DLD1 (cell line): ENCODE data around the gene GRIK2.
"Not testable (repeated sequence)": the region's sequence is repeated elsewhere in the genome, so short reads cannot be mapped to it uniquely, and the experiment has no call there.

Source experiments
- in situ Hi-C: cut with HindIII; loops from 2 replicates; pipeline ENCODE4 v1.10.0; 2017; ENCODE audit warnings: low sequenced_read_pairs

Gene GRIK2

DNA sequence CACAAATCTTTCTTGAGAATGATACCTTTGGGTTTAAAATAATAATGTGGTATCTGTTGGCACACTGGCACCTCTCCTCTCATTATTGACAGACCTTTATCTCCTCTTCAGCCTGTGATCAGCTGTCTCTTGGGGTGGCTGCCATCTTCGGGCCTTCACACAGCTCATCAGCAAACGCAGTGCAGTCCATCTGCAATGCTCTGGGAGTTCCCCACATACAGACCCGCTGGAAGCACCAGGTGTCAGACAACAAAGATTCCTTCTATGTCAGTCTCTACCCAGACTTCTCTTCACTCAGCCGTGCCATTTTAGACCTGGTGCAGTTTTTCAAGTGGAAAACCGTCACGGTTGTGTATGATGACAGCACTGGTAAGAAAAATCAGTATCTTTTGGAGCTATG lies 232.8 kb downstream of the GRIK2 start:
- in situ Hi-C loops: no loop called here

DNA sequence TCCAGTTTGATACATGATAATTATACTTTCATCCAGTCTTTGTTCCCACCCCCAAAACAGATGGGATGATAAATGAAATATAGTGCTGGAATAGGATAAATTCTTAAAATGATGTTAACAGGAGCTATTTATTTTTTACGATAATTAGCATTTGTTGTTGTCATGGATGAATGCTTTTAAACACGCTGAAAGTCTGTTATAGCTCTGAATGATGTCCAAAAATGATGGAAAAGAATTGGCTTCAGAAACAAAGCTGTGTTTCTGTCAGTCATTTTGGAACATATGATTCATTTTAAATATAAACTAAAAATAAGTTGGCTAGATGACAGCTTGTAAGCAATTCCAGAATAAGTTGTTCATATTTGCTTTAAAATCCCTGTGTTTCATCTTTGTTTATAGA lies 237.4 kb downstream of the GRIK2 start:
- in situ Hi-C loops: no loop called here

DNA sequence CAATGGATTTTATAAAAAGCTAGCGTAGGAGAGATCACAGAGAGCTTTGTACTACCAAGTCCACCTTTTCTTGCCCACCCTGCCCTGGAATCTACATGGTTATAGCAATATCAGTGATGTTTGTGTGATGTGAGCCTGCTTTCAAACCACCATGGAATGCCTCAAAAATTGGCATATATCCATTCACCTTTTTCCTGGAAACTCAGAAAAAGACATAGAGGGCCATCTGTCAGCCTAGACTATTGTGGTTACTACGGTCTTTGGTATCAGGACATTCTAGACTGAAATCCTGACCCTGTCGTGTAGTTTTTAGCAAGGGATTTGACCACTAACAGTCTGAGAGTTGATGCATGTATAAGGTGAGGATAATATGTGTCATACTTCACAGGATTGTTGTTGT lies 239.6 kb downstream of the GRIK2 start:
- in situ Hi-C loops: no loop called here

DNA sequence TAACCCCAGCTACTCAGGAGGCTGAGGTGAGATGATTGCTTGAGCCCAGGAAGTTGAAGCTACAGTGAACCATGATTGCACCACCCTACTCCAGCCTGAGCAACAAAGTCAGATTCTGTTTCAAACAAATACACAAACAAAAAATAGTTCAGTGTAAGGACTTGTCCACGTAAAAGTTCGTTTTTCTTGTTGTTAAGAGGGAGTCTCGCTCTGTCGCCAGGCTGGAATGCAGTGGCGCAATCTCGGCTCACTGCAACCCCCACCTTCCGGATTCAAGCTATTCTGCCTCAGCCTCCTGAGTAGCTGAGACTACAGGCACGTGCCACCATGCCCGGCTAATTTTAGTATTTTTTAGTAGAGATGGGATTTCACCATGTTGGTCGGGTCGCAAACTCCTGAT lies 245.4 kb downstream of the GRIK2 start:
- in situ Hi-C loops: not testable (repeated sequence)

GRCh38 chr6:101640131-101640530 lies 246.6 kb downstream of the GRIK2 start:
- in situ Hi-C loops: no loop called here

DNA sequence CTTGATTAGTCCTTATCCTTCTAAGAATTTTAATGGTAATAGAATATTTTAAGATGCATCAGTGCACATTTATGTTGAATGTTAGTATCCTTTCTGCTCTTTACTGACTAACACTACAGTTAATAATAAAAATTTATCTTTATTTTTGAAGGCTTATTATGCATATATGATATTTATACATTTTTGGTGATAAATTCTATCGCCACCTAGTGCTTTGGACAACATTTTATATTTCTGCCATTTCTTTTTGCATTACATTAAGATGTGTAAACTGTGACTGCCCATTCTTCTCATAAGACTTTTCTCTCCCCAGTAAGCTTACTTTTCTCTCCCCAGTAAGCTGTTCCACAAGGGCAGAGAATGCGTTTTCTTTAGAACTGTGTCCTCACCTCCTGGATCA lies 252.3 kb downstream of the GRIK2 start:
- in situ Hi-C loops: no loop called here

GRCh38 chr6:101650402-101651100 lies 257.0 kb downstream of the GRIK2 start:
- in situ Hi-C loops: no loop called here

- in situ Hi-C loops: no loop called here
These were observed 258.6 kb downstream of the GRIK2 start for GRCh38 chr6:101652079-101652478.

- in situ Hi-C loops: no loop called here
These were observed 261.6 kb downstream of the GRIK2 start for GRCh38 chr6:101655109-101655508.

DNA sequence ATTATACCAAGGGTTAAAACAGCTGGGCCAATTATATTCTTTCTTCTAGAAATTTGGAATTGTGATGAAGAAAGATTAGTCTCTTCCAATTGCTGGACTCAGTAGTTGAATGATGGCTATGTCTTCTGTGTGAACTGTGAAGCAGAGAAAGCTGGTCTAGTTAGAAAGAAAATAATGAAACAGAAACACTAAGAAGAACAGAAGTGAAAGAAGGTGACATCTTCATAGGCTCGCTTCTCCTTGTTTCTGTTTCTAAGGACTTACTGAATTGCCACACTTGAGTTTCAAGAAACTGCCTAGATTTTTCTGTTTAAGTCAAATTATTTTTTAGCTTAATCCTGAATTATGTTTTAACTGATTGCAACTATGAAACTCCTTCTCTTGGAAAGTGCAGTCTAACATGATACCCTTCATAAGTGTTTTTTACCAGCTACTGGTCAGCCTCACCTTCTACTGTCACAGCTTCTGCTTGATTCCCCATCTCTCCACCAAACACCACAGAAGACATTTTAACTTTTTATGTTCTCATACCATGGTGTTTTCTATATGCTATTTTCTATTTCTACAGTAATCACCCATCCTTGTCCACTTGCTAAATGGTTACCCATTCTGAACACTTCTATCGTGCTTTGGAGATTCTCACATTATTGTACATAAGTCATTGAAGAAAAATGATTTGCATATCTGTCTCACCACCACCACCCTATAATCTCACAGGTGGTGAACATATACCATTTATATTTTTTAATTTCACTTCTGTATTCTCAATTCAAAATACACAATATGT lies 268.8 kb downstream of the GRIK2 start:
- in situ Hi-C loops: no loop called here

GRCh38 chr6:101663100-101663499 lies 269.6 kb downstream of the GRIK2 start:
- in situ Hi-C loops: no loop called here

- in situ Hi-C loops: no loop called here
These were observed 272.7 kb downstream of the GRIK2 start for GRCh38 chr6:101666256-101666655.

GRCh38 chr6:101668496-101669030 lies 275.1 kb downstream of the GRIK2 start:
- in situ Hi-C loops: no loop called here

- in situ Hi-C loops: no loop called here
These were observed 282.7 kb downstream of the GRIK2 start for GRCh38 chr6:101676187-101676586.

DNA sequence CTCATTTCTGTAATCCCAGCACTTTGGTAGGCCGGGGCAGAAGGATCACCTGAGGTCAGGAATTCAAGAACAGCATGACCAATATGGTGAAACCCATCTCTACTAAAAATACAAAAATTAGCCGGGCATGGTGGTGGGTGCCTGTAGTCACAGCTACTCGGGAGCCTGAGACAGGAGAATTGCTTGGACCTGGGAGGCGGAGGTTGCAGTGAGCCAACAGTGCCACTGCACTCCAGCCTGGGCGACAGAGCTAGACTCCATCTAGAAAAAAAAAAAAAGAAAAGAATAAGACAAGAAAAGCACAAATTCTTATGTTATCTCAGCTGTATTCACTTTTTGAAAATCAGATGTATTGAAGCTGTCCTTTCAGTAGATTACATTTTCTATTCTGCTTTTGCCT lies 289.4 kb downstream of the GRIK2 start:
- in situ Hi-C loops: no loop called here

DNA sequence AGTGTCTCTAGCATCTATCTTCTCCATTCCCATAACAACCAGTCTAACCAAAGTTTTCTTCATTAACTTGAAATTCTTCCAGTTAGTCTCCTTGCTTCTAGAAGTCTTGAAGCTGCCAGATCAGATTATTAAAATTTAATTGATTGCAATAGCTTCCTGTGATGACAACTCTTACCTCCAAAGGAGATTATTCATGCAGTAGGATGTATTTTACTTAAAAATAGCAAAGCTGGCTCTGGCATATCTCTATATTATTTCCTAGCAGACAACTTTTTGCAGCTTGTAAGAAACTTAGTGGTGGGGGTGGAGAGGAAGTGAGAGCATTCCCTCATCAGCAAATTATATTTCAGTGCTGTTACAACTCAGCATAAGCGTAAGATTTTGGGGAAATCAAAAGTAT lies 290.4 kb downstream of the GRIK2 start:
- in situ Hi-C loops: no loop called here

- in situ Hi-C loops: no loop called here
These were observed 293.1 kb downstream of the GRIK2 start for GRCh38 chr6:101686653-101687052.

GRCh38 chr6:101689156-101689555 lies 295.6 kb downstream of the GRIK2 start:
- in situ Hi-C loops: no loop called here

- in situ Hi-C loops: no loop called here
These were observed 296.2 kb downstream of the GRIK2 start for GRCh38 chr6:101689695-101690094.

DNA sequence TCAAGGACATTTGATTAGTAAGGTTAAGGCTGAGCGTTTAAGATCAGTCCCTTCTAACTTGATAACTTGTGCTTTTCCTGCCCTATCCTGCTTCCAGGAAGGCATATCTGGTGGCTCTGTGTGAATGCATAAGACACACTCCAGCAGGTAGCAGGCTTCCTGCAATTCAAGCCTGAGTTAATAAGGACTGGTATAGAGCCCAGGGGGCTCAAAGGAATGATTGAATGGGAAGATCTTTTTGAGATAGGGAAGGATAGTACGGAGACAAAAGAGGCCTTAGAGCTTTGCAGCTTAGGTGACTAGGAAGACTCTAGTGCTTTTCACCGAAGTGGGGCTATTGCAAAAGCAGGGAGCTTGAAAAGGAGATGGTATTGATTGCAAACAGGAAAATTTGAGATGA lies 307.1 kb downstream of the GRIK2 start:
- in situ Hi-C loops: no loop called here

DNA sequence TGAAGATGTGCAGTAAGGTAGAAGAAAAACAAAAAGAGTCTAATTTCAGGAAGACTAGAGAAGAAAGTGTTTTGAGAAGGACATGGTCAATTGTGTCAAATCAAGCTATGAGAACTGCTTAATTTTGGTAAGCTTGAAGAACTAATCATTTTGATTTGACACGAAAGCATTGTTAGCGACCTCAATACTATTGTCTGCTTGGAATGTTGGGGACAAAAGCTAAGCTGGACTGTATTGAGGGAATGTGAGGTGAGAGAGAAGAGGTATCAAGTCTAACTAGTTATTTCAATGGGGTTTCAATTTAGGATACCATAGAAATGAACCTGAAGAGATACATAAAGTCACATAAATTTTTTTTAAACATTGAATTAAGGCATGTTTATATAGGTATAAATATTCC lies 309.8 kb downstream of the GRIK2 start:
- in situ Hi-C loops: no loop called here

- in situ Hi-C loops: no loop called here
These were observed 312.4 kb downstream of the GRIK2 start for GRCh38 chr6:101705866-101706265.
